HUDEP-2 (cell line): ENCODE data around the gene TNFSF9.
"Not testable (repeated sequence)": the region's sequence is repeated elsewhere in the genome, so short reads cannot be mapped to it uniquely, and the experiment has no call there.

Experiments
- DNase-seq, 76 experiments: peaks; one replicate each; lab custom pipeline; 2025; ENCODE audit not compliant: unreplicated experiment in 76 of 76; lab: John Stamatoyannopoulos, UW

TNFSF9 gene

GRCh38 chr19:6503407-6504201, 27.2 kb upstream of the TNFSF9 start:
- no peak for DNase-seq

- DNase-seq = not testable (repeated sequence)
These were observed 22.6 kb upstream of the TNFSF9 start for GRCh38 chr19:6508028-6508771.

GRCh38 chr19:6509118-6509971, 21.5 kb upstream of the TNFSF9 start:
- DNase-seq = no peak

- no peak for DNase-seq
These were observed 20.2 kb upstream of the TNFSF9 start for GRCh38 chr19:6510618-6511017.

- no peak for DNase-seq
These were observed 16.7 kb upstream of the TNFSF9 start for GRCh38 chr19:6514089-6514488.

GRCh38 chr19:6514926-6515544, 15.8 kb upstream of the TNFSF9 start:
- DNase-seq = no peak

- peak in 75 of 76 experiments; percentile 88 to 100 (median 97) for DNase-seq
These were observed 14.7 kb upstream of the TNFSF9 start for GRCh38 chr19:6516018-6516658.

GRCh38 chr19:6516659-6517291, 14.1 kb upstream of the TNFSF9 start:
- peak in 75 of 76 experiments; percentile 30 to 97 (median 88) for DNase-seq

GRCh38 chr19:6518145-6518911, 12.5 kb upstream of the TNFSF9 start:
- no peak for DNase-seq

GRCh38 chr19:6519289-6519688, 11.5 kb upstream of the TNFSF9 start:
- DNase-seq = peak in 5 of 76 experiments; percentile 12 to 30 (median 23)

- DNase-seq = peak in 3 of 76 experiments; percentile 19 to 43 (median 27)
These were observed 8.8 kb upstream of the TNFSF9 start for GRCh38 chr19:6521718-6522646.

GRCh38 chr19:6522712-6523111, 8.1 kb upstream of the TNFSF9 start:
- no peak for DNase-seq

- DNase-seq = no peak
These were observed 6.5 kb upstream of the TNFSF9 start for GRCh38 chr19:6524311-6524710.

- DNase-seq = no peak
These were observed 2.8 kb upstream of the TNFSF9 start for GRCh38 chr19:6527893-6528543.

GRCh38 chr19:6528544-6529121, 2.2 kb upstream of the TNFSF9 start:
- peak in 8 of 76 experiments; percentile 13 to 34 (median 23) for DNase-seq

- DNase-seq = no peak
These were observed 1.5 kb upstream of the TNFSF9 start for GRCh38 chr19:6529351-6529750.

- DNase-seq = peak in 3 of 76 experiments; percentile 40 to 66 (median 54)
These were observed 865 bp upstream of the TNFSF9 start for GRCh38 chr19:6529937-6530385.
